ENCODE results near the gene OARD1. TPM values are rescaled to one million over a fixed set of nuclear protein-coding genes. Genes with fewer than 3 reads are reported as not detected.

OARD1 gene
- total RNA-seq, 1 experiment from 2014 or later: 33.2 TPM

- Mint-ChIP-seq H3K4me3 (ENCODE audit: low read depth, unreplicated experiment) (no peak overlapping the region), H3K4me1 (ENCODE audit: low read depth, unreplicated experiment) (peaks cover 11% of the 10 kb centered on the region), H3K36me3 (ENCODE audit: insufficient read depth, unreplicated experiment) (no peaks in the 10 kb centered on the region), H3K9me3 (ENCODE audit: low read depth, unreplicated experiment) (no peaks in the 10 kb centered on the region), H3K27me3 (ENCODE audit: unreplicated experiment) (no peaks in the 10 kb centered on the region), H3K27ac (ENCODE audit: unreplicated experiment) (no peak overlapping the region)
- DNase-seq: no peak
- CTCF ChIA-PET: interaction anchor here (2.5 kb wide), 1 partner anchor 10 kb away, joined by 5 read pairs; the partner anchor contains the start of gene UNC5CL
- no TSS peak for BruUV-seq (replicated peaks)
- intact Hi-C loops (cut with micrococcal nuclease; ENCODE audit: unreplicated experiment): no loop called here
- TF ChIP-seq CTCF (IDR thresholded peaks at IDR 0.05; ENCODE audit: unreplicated experiment): no peak
These were observed 22.6 kb downstream of the OARD1 start for GRCh38 chr6:41049521-41049920.

- H3K4me3 Mint-ChIP-seq (ENCODE audit: low read depth, unreplicated experiment): no peak overlapping the region
- TF ChIP-seq CTCF (IDR thresholded peaks at IDR 0.05; ENCODE audit: unreplicated experiment): no peak
- no TSS peak for BruUV-seq (replicated peaks)
- intact Hi-C loops (cut with micrococcal nuclease; ENCODE audit: unreplicated experiment): no loop called here
- H3K27me3 Mint-ChIP-seq (ENCODE audit: unreplicated experiment): no peaks in the 10 kb centered on the region
- no peaks in the 10 kb centered on the region for H3K36me3 Mint-ChIP-seq (ENCODE audit: insufficient read depth, unreplicated experiment)
- peaks cover 11% of the 10 kb centered on the region for H3K4me1 Mint-ChIP-seq (ENCODE audit: low read depth, unreplicated experiment)
- H3K27ac Mint-ChIP-seq (ENCODE audit: unreplicated experiment): no peak overlapping the region
- CTCF ChIA-PET: interaction anchor here (2.5 kb wide), 1 partner anchor 9 kb away, joined by 5 read pairs; the partner anchor contains the start of gene UNC5CL
- no peak for DNase-seq
- no peaks in the 10 kb centered on the region for H3K9me3 Mint-ChIP-seq (ENCODE audit: low read depth, unreplicated experiment)
These were observed 24.1 kb downstream of the OARD1 start for GRCh38 chr6:41047745-41048732.

- no TSS peak for BruUV-seq (replicated peaks)
- Mint-ChIP-seq H3K4me1 (ENCODE audit: low read depth, unreplicated experiment) (peaks cover 11% of the 10 kb centered on the region), H3K4me3 (ENCODE audit: low read depth, unreplicated experiment) (no peak overlapping the region), H3K9me3 (ENCODE audit: low read depth, unreplicated experiment) (no peaks in the 10 kb centered on the region), H3K27ac (ENCODE audit: unreplicated experiment) (no peak overlapping the region), H3K27me3 (ENCODE audit: unreplicated experiment) (no peaks in the 10 kb centered on the region), H3K36me3 (ENCODE audit: insufficient read depth, unreplicated experiment) (no peaks in the 10 kb centered on the region)
- intact Hi-C loops (cut with micrococcal nuclease; ENCODE audit: unreplicated experiment): no loop called here
- no peak for DNase-seq
- CTCF ChIA-PET: interaction anchor here (0.5 kb wide), 1 partner anchor 309 kb away, joined by 5 read pairs; no protein-coding TSS in a partner anchor
- TF ChIP-seq CTCF (IDR thresholded peaks at IDR 0.05; ENCODE audit: unreplicated experiment): no peak
These were observed 24.9 kb downstream of the OARD1 start for GRCh38 chr6:41047306-41047705.

- Mint-ChIP-seq H3K36me3 (ENCODE audit: insufficient read depth, unreplicated experiment) (no peaks in the 10 kb centered on the region), H3K4me3 (ENCODE audit: low read depth, unreplicated experiment) (no peak overlapping the region), H3K27me3 (ENCODE audit: unreplicated experiment) (no peaks in the 10 kb centered on the region), H3K4me1 (ENCODE audit: low read depth, unreplicated experiment) (peaks cover 12% of the 10 kb centered on the region), H3K27ac (ENCODE audit: unreplicated experiment) (no peak overlapping the region), H3K9me3 (ENCODE audit: low read depth, unreplicated experiment) (no peaks in the 10 kb centered on the region)
- TF ChIP-seq CTCF (IDR thresholded peaks at IDR 0.05; ENCODE audit: unreplicated experiment): no peak
- CTCF ChIA-PET: interaction anchor here (1.4 to 1.5 kb wide), 2 partner anchors 18 to 23 kb away, joined by 3 to 4 read pairs; no protein-coding TSS in a partner anchor
- BruUV-seq (replicated peaks): no TSS peak
- no peak for DNase-seq
- intact Hi-C loops (cut with micrococcal nuclease; ENCODE audit: unreplicated experiment): no loop called here
These were observed 26.1 kb downstream of the OARD1 start for GRCh38 chr6:41046084-41046483.

Data from Calu3 (cell line).